HUDEP-2 (cell line): ENCODE measurements around the gene NRROS.

ENCODE experiments used
- DNase-seq, 76 experiments: peaks; one replicate each; lab custom pipeline; 2025; ENCODE audit not compliant: unreplicated experiment in 76 of 76; lab: John Stamatoyannopoulos, UW

Gene NRROS

DNA sequence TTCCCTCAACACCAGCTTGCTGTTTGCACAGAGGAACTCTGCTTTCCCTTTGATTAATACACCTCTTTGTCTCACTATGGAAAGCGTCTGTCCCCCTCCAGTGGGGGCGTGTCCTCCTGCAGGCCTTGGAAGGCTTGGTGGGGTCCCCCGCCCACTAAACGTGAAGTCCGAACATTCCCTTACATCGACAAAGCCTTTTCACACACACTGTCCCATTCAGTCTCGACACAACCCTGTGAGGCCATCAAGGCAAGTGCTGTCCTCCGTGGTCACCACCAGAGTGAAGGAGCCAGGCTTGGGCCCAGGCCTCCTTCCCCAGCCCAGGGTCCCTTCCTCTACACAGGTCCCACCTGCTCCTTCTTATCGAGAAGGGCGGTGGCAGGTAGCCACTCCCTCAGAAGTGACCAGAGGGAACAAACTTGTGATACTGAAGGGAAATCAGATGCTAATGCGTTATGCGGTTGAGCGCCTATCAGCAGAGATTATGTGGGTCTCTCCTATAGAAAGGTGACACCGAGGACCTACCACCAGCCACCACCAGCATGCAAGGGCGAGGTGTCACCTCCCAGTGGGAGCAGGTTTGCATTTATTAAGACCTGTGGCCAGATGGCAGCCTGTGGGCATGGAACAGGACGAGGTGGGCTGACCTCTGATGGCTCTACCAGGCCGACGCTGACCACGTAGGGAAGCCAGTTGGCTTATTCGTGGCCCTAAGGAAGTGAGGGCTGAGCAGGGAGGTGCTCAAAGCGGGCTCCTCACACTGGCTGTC, 6.6 kb downstream of the NRROS start:
- no peak for DNase-seq

DNA sequence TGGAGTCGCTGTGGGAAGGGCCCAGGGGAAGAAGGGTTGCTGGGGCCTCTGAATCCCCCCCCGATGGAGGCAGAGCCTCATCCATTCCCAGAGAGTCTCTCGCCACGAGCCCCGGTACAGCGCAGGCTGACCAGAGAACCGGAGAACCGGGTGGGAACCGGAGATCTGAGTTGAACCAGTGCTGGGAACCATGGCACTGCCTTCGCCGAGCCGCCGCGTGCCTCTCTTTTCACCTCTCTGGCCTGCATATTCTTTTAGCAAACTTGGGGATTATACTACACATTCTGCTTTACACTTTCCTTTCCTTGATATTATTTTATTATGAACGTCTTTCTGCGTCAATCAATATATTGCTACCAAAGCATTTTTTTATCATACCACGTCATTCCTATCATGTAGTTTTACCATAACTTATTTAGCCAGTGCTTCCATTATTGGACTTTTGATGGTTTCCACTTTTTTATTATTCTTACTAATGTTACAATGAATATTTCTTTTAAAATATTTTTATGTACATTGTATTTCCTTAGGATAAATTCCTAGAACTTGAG, 7.2 kb downstream of the NRROS start:
- no peak for DNase-seq

DNA sequence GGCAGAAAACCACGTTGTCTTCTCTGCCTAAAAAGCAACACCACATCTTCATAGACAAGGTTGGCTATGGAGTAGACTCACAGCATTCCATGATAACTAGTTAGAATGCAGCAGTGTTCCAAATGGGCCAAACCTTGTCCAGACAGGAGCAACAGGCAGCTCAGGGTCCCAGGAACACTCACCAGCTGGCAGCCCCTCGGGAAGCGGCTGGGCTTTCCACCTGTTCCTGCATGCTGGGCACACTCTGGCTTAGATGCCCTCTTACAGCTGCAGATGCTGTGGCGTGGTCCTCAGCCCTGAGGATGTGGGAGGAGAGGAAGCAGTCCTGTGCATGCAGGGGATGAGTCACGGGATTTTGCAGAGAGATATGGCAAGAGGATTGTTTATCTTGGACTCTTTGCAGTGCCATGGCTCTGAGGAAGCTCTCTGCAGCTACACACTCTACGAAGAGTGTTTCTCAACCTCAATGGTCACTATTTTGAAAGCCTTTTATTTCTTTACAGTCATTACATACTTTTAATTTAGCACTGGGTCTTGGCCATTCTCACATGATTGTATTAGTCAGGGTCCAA, 11.3 kb downstream of the NRROS start:
- peak in 66 of 76 experiments; percentile 21 to 86 (median 61) for DNase-seq

GRCh38 chr3:196651819-196652218, 12.3 kb downstream of the NRROS start:
- DNase-seq: no peak

DNA sequence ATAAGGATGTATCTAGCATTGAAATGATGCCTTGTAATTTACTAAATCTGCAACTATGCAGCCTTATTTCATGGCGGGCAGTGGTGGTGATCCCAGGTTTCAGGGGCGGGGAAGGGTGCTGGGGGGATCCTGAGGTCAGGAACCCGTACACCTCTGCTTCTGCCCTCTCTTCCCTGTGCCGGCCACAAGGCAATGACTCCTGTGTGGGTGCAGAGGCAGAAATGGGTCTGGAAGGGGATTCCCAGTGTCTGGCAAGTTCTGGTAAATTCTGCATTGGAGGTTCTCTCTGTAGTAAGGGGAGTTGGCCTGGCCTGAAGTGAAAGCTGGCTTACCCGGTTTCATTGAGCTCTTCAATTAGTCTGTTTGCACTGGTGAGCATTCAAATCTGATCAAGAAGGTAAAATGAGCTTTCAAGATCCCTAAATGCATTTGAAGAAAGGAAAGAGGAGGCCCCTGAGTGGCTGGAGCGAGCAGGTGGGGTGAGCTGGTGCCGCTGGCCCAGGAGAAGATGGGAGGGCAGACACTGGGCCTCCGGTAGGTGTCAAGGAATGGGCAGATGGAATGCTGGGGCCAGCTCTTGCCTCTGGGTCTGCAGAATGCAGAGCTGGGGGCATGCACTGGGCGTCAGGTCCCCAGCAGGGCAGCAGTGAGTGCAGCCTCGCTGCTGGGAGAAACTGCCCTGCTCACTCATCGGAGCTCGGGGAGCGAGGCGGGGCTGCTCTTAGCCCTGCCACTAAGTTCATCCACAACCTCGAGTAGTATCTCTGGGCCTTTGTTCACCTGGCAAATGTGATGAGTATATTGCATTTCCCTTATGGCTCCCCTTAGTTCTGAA, 13.7 kb downstream of the NRROS start:
- DNase-seq: no peak

DNA sequence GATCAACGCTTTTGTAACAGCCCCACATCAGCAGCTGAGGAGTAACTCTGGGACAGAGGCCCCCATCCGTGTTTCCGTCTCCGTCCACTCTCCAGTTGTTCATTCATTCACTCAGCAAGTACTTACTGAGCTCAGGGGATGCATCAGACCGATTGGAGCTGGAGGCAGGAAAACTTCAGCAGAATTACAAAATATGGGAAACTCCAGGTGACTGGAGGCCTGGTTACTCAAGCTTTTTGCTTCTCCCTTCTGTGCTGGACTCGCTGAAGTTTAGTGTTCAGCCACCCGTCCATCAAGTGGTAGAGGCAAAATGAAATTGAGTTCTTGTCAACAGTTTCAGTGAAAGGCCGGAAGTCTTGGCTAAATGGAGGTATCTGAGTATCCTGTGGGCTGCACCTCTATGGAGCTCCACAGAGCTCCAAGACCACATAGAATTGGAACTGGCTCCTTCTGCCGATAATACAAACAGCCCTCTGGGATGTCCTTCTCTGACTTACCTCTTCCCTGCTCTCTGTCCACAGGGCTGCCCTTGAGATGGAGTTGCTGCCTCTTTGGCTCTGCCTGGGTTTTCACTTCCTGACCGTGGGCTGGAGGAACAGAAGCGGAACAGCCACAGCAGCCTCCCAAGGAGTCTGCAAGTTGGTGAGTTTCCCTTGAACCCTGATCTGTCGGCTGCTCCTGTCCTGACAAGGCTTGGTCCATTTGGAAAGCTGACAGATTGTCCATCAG, 14.7 kb downstream of the NRROS start:
- DNase-seq: no peak

- DNase-seq: no peak
Observed at GRCh38 chr3:196654735-196655090, 15.2 kb downstream of the NRROS start.

DNA sequence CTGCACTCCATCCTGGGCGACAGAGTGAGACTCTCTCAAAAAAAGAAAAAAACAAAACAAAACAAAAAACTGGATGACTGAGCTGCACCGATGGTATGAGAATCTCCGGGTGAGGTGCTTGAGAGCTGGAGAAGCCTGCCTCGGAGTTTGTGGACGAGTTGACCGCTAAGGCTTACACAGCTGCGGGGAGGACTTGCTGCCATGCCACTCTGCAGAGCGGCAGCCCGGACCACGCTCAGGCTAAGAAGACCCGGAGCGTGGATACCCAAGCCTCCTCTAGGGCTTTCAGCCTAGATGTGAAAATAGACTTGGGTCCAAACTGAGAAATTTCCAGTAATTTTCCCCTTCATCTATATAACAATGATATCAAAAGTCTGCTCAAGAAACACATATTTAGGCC, 16.0 kb downstream of the NRROS start:
- no peak for DNase-seq

DNA sequence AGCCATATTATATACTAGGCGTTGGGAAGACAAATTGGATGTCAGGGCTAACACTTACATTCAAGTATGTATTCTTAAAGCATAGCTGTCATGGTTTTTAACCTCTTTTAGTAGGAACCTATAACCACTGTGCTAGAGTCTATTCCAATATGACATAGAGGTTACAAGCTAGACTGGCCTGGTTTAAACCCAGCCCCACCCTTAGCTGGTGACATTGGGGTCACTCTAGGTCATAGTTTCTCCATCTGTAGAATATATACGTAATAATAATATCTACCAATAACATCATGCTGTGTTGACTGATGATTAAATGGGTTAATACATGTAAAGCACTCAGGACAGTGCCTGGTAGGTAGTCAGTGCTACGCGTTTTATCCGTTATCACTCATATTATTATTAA, 16.7 kb downstream of the NRROS start:
- no peak for DNase-seq

- DNase-seq: no peak
Observed at GRCh38 chr3:196659901-196660351, 20.4 kb downstream of the NRROS start.

DNA sequence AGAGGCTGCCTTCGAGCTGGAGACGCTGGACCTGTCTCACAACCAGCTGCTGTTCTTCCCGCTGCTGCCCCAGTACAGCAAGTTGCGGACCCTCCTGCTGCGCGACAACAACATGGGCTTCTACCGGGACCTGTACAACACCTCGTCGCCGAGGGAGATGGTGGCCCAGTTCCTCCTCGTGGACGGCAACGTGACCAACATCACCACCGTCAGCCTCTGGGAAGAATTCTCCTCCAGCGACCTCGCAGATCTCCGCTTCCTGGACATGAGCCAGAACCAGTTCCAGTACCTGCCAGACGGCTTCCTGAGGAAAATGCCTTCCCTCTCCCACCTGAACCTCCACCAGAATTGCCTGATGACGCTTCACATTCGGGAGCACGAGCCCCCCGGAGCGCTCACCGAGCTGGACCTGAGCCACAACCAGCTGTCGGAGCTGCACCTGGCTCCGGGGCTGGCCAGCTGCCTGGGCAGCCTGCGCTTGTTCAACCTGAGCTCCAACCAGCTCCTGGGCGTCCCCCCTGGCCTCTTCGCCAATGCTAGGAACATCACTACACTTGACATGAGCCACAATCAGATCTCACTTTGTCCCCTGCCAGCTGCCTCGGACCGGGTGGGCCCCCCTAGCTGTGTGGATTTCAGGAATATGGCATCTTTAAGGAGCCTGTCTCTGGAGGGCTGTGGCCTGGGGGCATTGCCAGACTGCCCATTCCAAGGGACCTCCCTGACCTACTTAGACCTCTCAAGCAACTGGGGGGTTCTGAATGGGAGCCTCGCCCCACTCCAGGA, 21.1 kb downstream of the NRROS start:
- no peak for DNase-seq

DNA sequence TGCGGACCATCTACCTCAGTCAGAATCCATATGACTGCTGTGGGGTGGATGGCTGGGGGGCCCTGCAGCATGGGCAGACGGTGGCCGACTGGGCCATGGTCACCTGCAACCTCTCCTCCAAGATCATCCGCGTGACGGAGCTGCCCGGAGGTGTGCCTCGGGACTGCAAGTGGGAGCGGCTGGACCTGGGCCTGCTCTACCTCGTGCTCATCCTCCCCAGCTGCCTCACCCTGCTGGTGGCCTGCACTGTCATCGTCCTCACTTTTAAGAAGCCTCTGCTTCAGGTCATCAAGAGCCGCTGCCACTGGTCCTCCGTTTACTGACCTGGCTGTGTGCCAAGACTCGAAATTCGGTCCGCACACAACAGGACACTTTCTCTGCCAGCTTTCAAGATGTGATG, 21.9 kb downstream of the NRROS start:
- no peak for DNase-seq

GRCh38 chr3:196662033-196662432, 22.5 kb downstream of the NRROS start:
- DNase-seq: no peak

DNA sequence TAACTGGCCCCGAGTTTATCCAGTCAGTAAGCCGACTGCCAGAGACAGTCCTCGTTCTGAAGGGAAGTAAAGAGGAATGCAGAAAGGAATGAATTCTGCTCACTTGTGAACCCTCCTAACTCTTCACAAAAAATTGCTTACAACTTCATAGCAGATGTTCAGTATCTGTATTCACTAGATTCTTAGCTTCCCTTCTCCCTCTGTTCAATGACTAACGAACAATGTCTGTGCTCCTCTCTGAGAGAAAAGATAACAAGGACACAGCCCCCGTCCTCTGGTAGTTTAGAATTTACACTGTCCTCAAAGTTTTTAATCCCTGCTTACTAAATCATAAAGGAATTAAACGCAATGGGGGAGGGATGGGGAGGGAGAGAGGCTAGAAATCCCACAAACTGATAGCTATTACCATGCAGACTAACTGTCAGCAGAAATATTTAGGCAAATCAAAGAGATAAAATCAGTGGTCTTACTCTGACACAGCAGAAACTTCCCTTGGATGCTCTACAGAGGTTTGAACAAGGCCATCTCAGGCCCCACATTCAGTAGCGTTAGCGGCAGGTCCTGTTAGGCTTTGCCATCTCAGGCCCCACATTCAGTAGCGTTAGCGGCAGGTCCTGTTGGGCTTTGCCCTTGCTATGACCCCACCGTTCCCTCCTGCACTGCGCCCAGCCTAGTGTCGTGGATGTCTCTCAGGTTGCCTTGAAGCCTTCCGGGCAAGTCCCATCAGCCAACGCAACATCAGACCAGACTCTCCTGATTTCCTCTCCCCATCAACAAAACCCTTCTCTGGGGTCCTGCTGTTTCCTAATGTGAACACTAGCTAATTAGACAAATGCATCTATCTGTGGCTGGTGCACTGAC, 23.4 kb downstream of the NRROS start:
- DNase-seq: peak in 3 of 76 experiments; percentile 22 to 31 (median 29)

GRCh38 chr3:196666001-196666867, 26.7 kb downstream of the NRROS start:
- no peak for DNase-seq

- DNase-seq: no peak
Observed at GRCh38 chr3:196667056-196667825, 27.7 kb downstream of the NRROS start.

- DNase-seq: no peak
Observed at GRCh38 chr3:196670339-196670738, 30.8 kb downstream of the NRROS start.
